Femur (tissue), 1 donor: ENCODE measurements around the gene KRTAP2-2.

Experiments
- DNase-seq: peaks from one replicate; pipeline ENCODE4 v3.0.0-alpha.2; 2017

The KRTAP2-2 gene

GRCh38 chr17:41019415-41019814 lies 35.6 kb downstream of the KRTAP2-2 start:
- DNase-seq: no peak

DNA sequence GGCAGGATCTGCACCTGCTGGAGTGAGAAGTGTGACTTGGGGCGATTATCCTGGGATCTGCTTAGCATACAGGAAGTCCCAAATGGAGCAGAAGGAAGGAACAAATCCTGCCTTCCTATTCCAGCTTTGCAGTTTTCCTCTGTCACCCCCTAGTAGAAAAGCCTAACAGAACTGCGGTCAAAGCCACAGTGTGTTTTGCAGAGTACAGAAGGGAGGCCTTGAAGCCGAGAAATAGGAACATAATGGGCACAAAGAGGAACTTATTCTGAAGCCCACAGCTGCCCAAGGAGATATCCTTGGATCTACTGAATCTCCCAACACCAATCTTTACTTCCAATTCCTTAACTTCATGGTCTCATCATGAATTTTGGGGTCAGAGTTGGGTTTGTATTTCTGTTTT lies 36.5 kb downstream of the KRTAP2-2 start:
- DNase-seq: no peak

DNA sequence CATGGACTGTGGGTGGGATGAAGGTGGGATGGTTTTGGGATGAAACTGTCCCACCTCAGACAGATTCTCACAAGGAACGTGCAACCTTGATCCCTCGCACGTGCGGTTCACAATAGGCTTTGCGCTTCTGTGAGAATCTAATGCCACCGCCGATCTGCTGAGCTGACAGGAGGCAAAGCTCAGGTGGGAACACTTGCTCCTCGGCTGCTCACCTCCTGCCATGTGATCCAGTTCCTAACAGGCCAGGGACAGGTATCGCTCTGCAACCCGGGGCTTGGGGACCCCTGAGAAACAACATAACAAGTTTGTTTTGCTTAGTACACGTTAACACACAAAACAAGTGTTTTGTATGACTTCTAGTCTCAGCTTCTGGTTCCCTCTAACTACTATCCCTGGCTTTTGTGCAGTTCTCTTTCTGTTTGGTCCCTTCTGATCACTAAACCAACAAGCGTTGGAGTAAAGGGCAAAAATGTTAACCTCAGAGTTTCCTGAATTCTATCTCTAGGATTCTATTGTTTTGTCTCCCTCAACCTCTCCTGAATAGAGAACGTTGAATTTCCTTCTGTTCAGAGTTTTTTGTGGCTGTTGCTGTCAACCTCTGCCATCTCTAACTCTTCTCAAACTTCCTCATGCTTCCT lies 38.3 kb downstream of the KRTAP2-2 start:
- DNase-seq: no peak

- no peak for DNase-seq
Measured at GRCh38 chr17:41015454-41015853, 39.6 kb downstream of the KRTAP2-2 start.

DNA sequence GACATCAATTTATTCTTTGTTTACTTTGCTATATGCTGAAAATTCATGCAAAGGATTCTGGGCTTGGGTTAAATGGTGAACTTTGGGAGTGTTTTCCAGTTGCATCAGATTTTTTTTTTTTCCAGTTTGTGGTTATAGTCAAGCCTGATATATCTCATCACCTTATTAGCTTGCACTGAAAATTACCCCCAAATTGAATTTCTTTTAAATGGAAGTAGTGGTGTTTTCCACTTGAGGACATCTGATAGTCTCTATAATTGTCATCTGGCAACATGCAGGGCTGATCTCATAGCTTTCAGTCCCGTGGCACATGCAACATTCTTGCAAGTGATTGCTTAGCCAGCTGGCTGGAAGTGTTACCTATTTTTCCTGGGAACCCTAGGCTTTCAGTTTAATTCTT lies 41.4 kb downstream of the KRTAP2-2 start:
- DNase-seq: peak; percentile 27

DNA sequence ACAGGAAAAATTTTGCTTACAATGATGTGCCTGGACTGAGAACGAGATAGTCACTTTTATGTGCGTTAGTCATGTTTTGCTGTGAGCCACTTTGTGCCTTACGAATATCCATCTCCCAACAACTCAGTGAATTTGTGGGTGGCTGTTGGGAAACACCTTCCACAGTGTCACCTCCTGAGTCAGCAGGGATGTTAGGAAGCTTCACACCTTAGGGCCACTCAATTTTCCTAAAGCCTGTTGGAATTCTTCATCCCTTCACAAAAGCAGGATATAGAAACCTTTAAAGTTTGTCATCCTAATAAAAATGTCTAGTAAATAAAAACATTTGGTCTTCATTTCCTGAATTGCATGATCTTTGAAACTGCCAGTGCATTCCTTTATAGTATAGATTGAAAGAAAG lies 41.8 kb downstream of the KRTAP2-2 start:
- no peak for DNase-seq

- no peak for DNase-seq
Measured at GRCh38 chr17:41012326-41013120, 42.5 kb downstream of the KRTAP2-2 start.

- no peak for DNase-seq
Measured at GRCh38 chr17:41010441-41010840, 44.6 kb downstream of the KRTAP2-2 start.

GRCh38 chr17:41009936-41010335 lies 45.1 kb downstream of the KRTAP2-2 start:
- no peak for DNase-seq

DNA sequence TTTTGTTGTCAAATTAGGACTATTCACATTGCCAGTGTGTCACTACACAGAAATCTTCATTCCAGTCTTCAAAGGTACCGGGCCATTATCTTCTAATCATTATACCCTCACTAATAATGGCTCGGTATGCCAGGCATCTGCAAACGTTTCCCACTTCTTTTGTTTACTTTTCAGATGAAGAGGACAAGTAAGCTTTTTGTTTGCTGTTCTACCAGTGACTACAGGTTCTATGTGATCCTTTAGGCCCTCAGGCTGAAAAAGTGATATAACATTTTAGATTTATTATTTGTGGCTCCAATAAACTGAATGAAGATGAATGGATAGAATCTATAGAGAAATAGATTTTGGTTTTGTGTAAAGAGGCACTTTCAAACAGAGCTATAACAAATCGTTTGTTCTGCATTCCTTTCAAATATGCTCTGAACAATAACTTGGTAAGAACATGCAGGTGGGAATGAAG lies 45.7 kb downstream of the KRTAP2-2 start:
- no peak for DNase-seq

DNA sequence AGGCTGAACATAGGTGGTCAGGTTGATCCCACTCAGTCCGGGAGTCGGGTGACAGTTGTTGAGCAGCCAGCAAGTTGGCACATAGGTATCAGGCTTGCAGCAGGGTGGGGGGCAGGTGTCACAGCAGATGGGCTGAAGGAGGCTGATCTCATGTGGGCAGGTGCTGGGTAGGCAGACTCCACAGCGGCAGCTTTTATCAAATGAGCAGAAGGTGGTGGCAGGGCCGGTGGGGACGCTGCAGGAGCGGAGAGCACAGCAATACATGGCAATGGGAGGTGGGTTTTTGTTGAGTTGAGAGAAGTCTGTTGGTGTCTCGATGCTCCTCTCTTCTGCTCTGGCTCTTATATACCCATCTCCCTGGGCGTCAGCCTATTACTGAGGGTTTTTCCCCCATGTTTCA lies 46.2 kb downstream of the KRTAP2-2 start, which contains the start of gene KRTAP3-1:
TSS of gene KRTAP3-1 (minus strand) at position 318 of the 400 bp plus-strand sequence. CDS start at position 264, 54 bp downstream.
- DNase-seq: no peak
